Measurements from ENCODE around the gene RBM12. TPM values are rescaled to one million over a fixed set of nuclear protein-coding genes. Genes with fewer than 3 reads are reported as not detected.

RBM12 gene
- total RNA-seq, 2 experiments from 2014 or later = 122 to 148 TPM

GRCh38 chr20:35654415-35654814 lies 10.3 kb downstream of the RBM12 start:
- H3K4me3 Mint-ChIP-seq = no peak overlapping the region
- peaks cover 44% of the 10 kb centered on the region for H3K36me3 Mint-ChIP-seq (ENCODE audit: low read depth)
- POLR2A ChIA-PET = interaction anchor here (0.7 kb wide), 1 partner anchor 13 kb away, joined by 4 read pairs; no protein-coding TSS in a partner anchor
- H3K27ac Mint-ChIP-seq = no peak overlapping the region
- H3K9me3 Mint-ChIP-seq (ENCODE audit: low read depth) = no peaks in the 10 kb centered on the region
- H3K4me1 Mint-ChIP-seq = peaks cover 58% of the 10 kb centered on the region
- intact Hi-C loops (cut with DNase I, micrococcal nuclease) = no loop called here
- no peaks in the 10 kb centered on the region for H3K27me3 Mint-ChIP-seq
- CTCF ChIA-PET = interaction anchor here (0.6 to 1.2 kb wide), 4 partner anchors 9 to 127 kb away, joined by 3 to 7 read pairs (median 3); no protein-coding TSS in a partner anchor
- ATAC-seq (no peak), DNase-seq (no peak)

GRCh38 chr20:35653893-35654292 lies 10.8 kb downstream of the RBM12 start:
- CTCF ChIA-PET = interaction anchor here (0.9 to 1.2 kb wide), 5 partner anchors 10 to 53 kb away, joined by 3 to 7 read pairs (median 4); no protein-coding TSS in a partner anchor
- peaks cover 59% of the 10 kb centered on the region for H3K4me1 Mint-ChIP-seq
- no peaks in the 10 kb centered on the region for H3K9me3 Mint-ChIP-seq (ENCODE audit: low read depth)
- no peaks in the 10 kb centered on the region for H3K27me3 Mint-ChIP-seq
- intact Hi-C loops (cut with DNase I, micrococcal nuclease) = no loop called here
- ATAC-seq = no peak
- no peak for DNase-seq
- POLR2A ChIA-PET = interaction anchor here (0.7 kb wide), 2 partner anchors 12 to 64 kb away, joined by 4 read pairs; no protein-coding TSS in a partner anchor
- no peak overlapping the region for H3K27ac Mint-ChIP-seq
- H3K36me3 Mint-ChIP-seq (ENCODE audit: low read depth) = peaks cover 44% of the 10 kb centered on the region
- H3K4me3 Mint-ChIP-seq = no peak overlapping the region

- Mint-ChIP-seq H3K27ac (no peak overlapping the region), H3K36me3 (ENCODE audit: low read depth) (peaks cover 46% of the 10 kb centered on the region), H3K4me1 (peaks cover 59% of the 10 kb centered on the region), H3K4me3 (no peak overlapping the region), H3K27me3 (no peaks in the 10 kb centered on the region), H3K9me3 (ENCODE audit: low read depth) (no peaks in the 10 kb centered on the region)
- POLR2A ChIA-PET = interaction anchor here (0.6 to 0.7 kb wide), 2 partner anchors 64 to 91 kb away, joined by 4 to 5 read pairs; no protein-coding TSS in a partner anchor
- intact Hi-C loops (cut with DNase I, micrococcal nuclease) = no loop called here
- CTCF ChIA-PET = interaction anchor here (0.6 to 1.2 kb wide), 6 partner anchors 10 to 52 kb away, joined by 3 to 7 read pairs (median 4); no protein-coding TSS in a partner anchor
- no peak for DNase-seq
- no peak for ATAC-seq
These were observed 11.3 kb downstream of the RBM12 start for GRCh38 chr20:35653430-35653734.

- H3K27ac Mint-ChIP-seq = no peak overlapping the region
- no peak for ATAC-seq
These were observed 11.9 kb downstream of the RBM12 start for GRCh38 chr20:35652641-35653429.

GRCh38 chr20:35651958-35652357 lies 12.7 kb downstream of the RBM12 start:
- H3K36me3 Mint-ChIP-seq (ENCODE audit: low read depth) = peaks cover 43% of the 10 kb centered on the region
- H3K9me3 Mint-ChIP-seq (ENCODE audit: low read depth) = no peaks in the 10 kb centered on the region
- CTCF ChIA-PET = interaction anchor here (0.6 to 1.2 kb wide), 3 partner anchors 15 to 51 kb away, joined by 3 to 4 read pairs (median 3); no protein-coding TSS in a partner anchor
- H3K27me3 Mint-ChIP-seq = no peaks in the 10 kb centered on the region
- no peak overlapping the region for H3K4me3 Mint-ChIP-seq
- DNase-seq (no peak), ATAC-seq (no peak)
- no peak overlapping the region for H3K27ac Mint-ChIP-seq
- H3K4me1 Mint-ChIP-seq = peaks cover 59% of the 10 kb centered on the region
- POLR2A ChIA-PET = no interaction called here
- intact Hi-C loops (cut with DNase I, micrococcal nuclease) = no loop called here

More at GRCh38 chr20:35652641-35653429, 11.9 kb downstream of the RBM12 start:
- H3K27me3 Mint-ChIP-seq = no peaks in the 10 kb centered on the region
- intact Hi-C loops (cut with DNase I, micrococcal nuclease) = no loop called here
- no peak for DNase-seq
- ChIA-PET CTCF (interaction anchor here (0.5 to 1.2 kb wide), 5 partner anchors 16 to 40 kb away, joined by 3 to 4 read pairs (median 3); no protein-coding TSS in a partner anchor), POLR2A (interaction anchor here (0.6 kb wide), 2 partner anchors 91 to 393 kb away, joined by 3 to 5 read pairs; no protein-coding TSS in a partner anchor)
- H3K4me3 Mint-ChIP-seq = no peak overlapping the region
- H3K36me3 Mint-ChIP-seq (ENCODE audit: low read depth) = peaks cover 48% of the 10 kb centered on the region
- peaks cover 60% of the 10 kb centered on the region for H3K4me1 Mint-ChIP-seq
- no peaks in the 10 kb centered on the region for H3K9me3 Mint-ChIP-seq (ENCODE audit: low read depth)

- H3K4me1 Mint-ChIP-seq = peaks cover 58% of the 10 kb centered on the region
- no peak for DNase-seq
- no peaks in the 10 kb centered on the region for H3K9me3 Mint-ChIP-seq (ENCODE audit: low read depth)
- POLR2A ChIA-PET = no interaction called here
- intact Hi-C loops (cut with DNase I, micrococcal nuclease) = no loop called here
- peaks cover 40% of the 10 kb centered on the region for H3K36me3 Mint-ChIP-seq (ENCODE audit: low read depth)
- ATAC-seq = no peak
- CTCF ChIA-PET = no interaction called here
- H3K27ac Mint-ChIP-seq = peak overlapping the region; percentile 74
- H3K4me3 Mint-ChIP-seq = no peak overlapping the region
- no peaks in the 10 kb centered on the region for H3K27me3 Mint-ChIP-seq
These were observed 14.1 kb downstream of the RBM12 start for GRCh38 chr20:35650632-35651031.

- ATAC-seq = no peak
- Mint-ChIP-seq H3K27ac (peak overlapping the region; percentile 39), H3K9me3 (ENCODE audit: low read depth) (no peaks in the 10 kb centered on the region), H3K4me3 (no peak overlapping the region), H3K4me1 (peaks cover 74% of the 10 kb centered on the region), H3K36me3 (ENCODE audit: low read depth) (peaks cover 47% of the 10 kb centered on the region), H3K27me3 (no peaks in the 10 kb centered on the region)
- no peak for DNase-seq
- intact Hi-C loops (cut with DNase I, micrococcal nuclease) = no loop called here
- ChIA-PET CTCF (interaction anchor here (1.1 to 1.7 kb wide), 3 partner anchors 8 to 30 kb away, joined by 3 to 6 read pairs (median 3); no protein-coding TSS in a partner anchor), POLR2A (interaction anchor here (0.6 kb wide), 1 partner anchor 17 kb away, joined by 3 read pairs; no protein-coding TSS in a partner anchor)
These were observed 15.9 kb downstream of the RBM12 start for GRCh38 chr20:35648836-35649235.

GRCh38 chr20:35644806-35645205 lies 19.9 kb downstream of the RBM12 start:
- peaks cover 34% of the 10 kb centered on the region for H3K36me3 Mint-ChIP-seq (ENCODE audit: low read depth)
- no peaks in the 10 kb centered on the region for H3K27me3 Mint-ChIP-seq
- ChIA-PET POLR2A (interaction anchor here (0.6 kb wide), 1 partner anchor 968 kb away, joined by 4 read pairs; no protein-coding TSS in a partner anchor), CTCF (interaction anchor here (0.6 to 1.0 kb wide), 3 partner anchors 8 to 805 kb away, joined by 3 to 4 read pairs (median 4); no protein-coding TSS in a partner anchor)
- intact Hi-C loops (cut with DNase I, micrococcal nuclease) = no loop called here
- DNase-seq (no peak), ATAC-seq (no peak)
- no peak overlapping the region for H3K4me3 Mint-ChIP-seq
- peak overlapping the region; percentile 7 for H3K27ac Mint-ChIP-seq
- H3K9me3 Mint-ChIP-seq (ENCODE audit: low read depth) = no peaks in the 10 kb centered on the region
- peaks cover 82% of the 10 kb centered on the region for H3K4me1 Mint-ChIP-seq

GRCh38 chr20:35643045-35643444 lies 21.7 kb downstream of the RBM12 start:
- Mint-ChIP-seq H3K4me3 (no peak overlapping the region), H3K9me3 (ENCODE audit: low read depth) (no peaks in the 10 kb centered on the region), H3K4me1 (peaks cover 71% of the 10 kb centered on the region), H3K27me3 (no peaks in the 10 kb centered on the region), H3K36me3 (ENCODE audit: low read depth) (peaks cover 17% of the 10 kb centered on the region), H3K27ac (no peak overlapping the region)
- ChIA-PET POLR2A (interaction anchor here (0.6 to 0.7 kb wide), 2 partner anchors 14 to 24 kb away, joined by 3 read pairs; no protein-coding TSS in a partner anchor), CTCF (interaction anchor here (1.0 kb wide), 2 partner anchors 38 to 312 kb away, joined by 3 to 5 read pairs; no protein-coding TSS in a partner anchor)
- intact Hi-C loops (cut with DNase I, micrococcal nuclease) = no loop called here
- DNase-seq (no peak), ATAC-seq (no peak)

- CTCF ChIA-PET = interaction anchor here (0.6 to 1.1 kb wide), 3 partner anchors 16 to 24 kb away, joined by 3 to 4 read pairs (median 3); no protein-coding TSS in a partner anchor
These were observed 23.0 kb downstream of the RBM12 start for GRCh38 chr20:35641743-35642142.

GRCh38 chr20:35640724-35641123 lies 24.0 kb downstream of the RBM12 start:
- POLR2A ChIA-PET = interaction anchor here (0.5 to 0.6 kb wide), 2 partner anchors 56 to 208 kb away, joined by 3 to 5 read pairs; no protein-coding TSS in a partner anchor
- Mint-ChIP-seq H3K27me3 (no peaks in the 10 kb centered on the region), H3K4me1 (peaks cover 70% of the 10 kb centered on the region)

More at GRCh38 chr20:35641743-35642142, 23.0 kb downstream of the RBM12 start:
- DNase-seq (no peak), ATAC-seq (no peak)
- Mint-ChIP-seq H3K27ac (no peak overlapping the region), H3K4me3 (no peak overlapping the region), H3K27me3 (no peaks in the 10 kb centered on the region), H3K4me1 (peaks cover 74% of the 10 kb centered on the region), H3K9me3 (ENCODE audit: low read depth) (no peaks in the 10 kb centered on the region), H3K36me3 (ENCODE audit: low read depth) (peaks cover 12% of the 10 kb centered on the region)
- POLR2A ChIA-PET = interaction anchor here (0.6 kb wide), 3 partner anchors 12 to 138 kb away, joined by 3 to 4 read pairs (median 3); no protein-coding TSS in a partner anchor
- intact Hi-C loops (cut with DNase I, micrococcal nuclease) = no loop called here

More at GRCh38 chr20:35640724-35641123, 24.0 kb downstream of the RBM12 start:
- Mint-ChIP-seq H3K36me3 (ENCODE audit: low read depth) (peaks cover 12% of the 10 kb centered on the region), H3K4me3 (no peak overlapping the region), H3K9me3 (ENCODE audit: low read depth) (no peaks in the 10 kb centered on the region), H3K27ac (peak overlapping the region; percentile 9)
- DNase-seq = no peak
- intact Hi-C loops (cut with DNase I, micrococcal nuclease) = no loop called here
- no peak for ATAC-seq
- CTCF ChIA-PET = no interaction called here
